Esophagus muscularis mucosa (tissue), 3 donors: ENCODE results near the gene EEPD1.

ENCODE experiments used
- CTCF ChIP-seq, 3 experiments: fragments of 200-600 bp in 2 of 3; fragments of 450-650 bp in 1 of 3; sonication (generic) in 2 of 3; IDR thresholded peaks; one replicate each; pipeline ENCODE4 v1.5.1; 2017 to 2019; ENCODE audit warnings: antibody characterized with exemption in 3 of 3, mild to moderate bottlenecking in 2 of 3, moderate library complexity in 1 of 3
- POLR2A ChIP-seq: fragments of 450-650 bp; IDR thresholded peaks from one replicate; pipeline ENCODE4 v1.6.1; 2017; ENCODE audit warnings: antibody characterized with exemption, moderate library complexity, mild to moderate bottlenecking, low read depth

- TF ChIP-seq POLR2A: no peak
- no peak for TF ChIP-seq CTCF (IDR thresholded peaks at IDR 0.05)
Measured at GRCh38 chr7:36198854-36199266, 45.8 kb downstream of the EEPD1 start.
